IMR-90 (cell line): Measurements from ENCODE around the gene GMPPB. TPM values are rescaled to one million over a fixed set of nuclear protein-coding genes. Genes with fewer than 3 reads are reported as not detected.
"Not testable (repeated sequence)": the region's sequence is repeated elsewhere in the genome, so short reads cannot be mapped to it uniquely, and the experiment has no call there.

Experiments
- ATAC-seq: fragments of 200-7000 bp; cut with Tn5 transposase; 2 replicates; pipeline ENCODE4 v1.9.1; 2020; ENCODE audit warnings: low read depth, mild to moderate bottlenecking, moderate library complexity
- BruUV-seq: library from RNA; stranded (reverse); fragments of 400-500 nt; replicated peaks from 2 replicates; lab custom pipeline; 2021; lab: Mats Ljungman, UMichigan
- CTCF ChIA-PET: fragments of 300-600 bp; formaldehyde crosslinking; extraction: SDS; loops from one replicate; lab custom pipeline; 2021; ENCODE audit warnings: antibody characterized with exemption; lab: Yijun Ruan, JAX
- POLR2A ChIA-PET: fragments of 300-600 bp; sonication (Branson Sonifier 250); formaldehyde crosslinking; loops from one replicate; lab custom pipeline; 2022; ENCODE audit warnings: antibody characterized with exemption; ENCODE audit not compliant: unreplicated experiment; lab: Charles Lee
- DNase-seq: peaks from one replicate; pipeline ENCODE4 v3.0.0; 2013
- H2AFZ ChIP-seq: replicated peaks from 2 replicates; pipeline ENCODE3; 2013; ENCODE audit warnings: low read length, mild to moderate bottlenecking; ENCODE audit not compliant: poor library complexity
- H2AK5ac ChIP-seq: 2 replicates; pipeline ENCODE4 v1.6.1; 2013; ENCODE audit warnings: low read depth, low read length, inconsistent platforms
- H2AK9ac ChIP-seq: replicated peaks from 2 replicates; pipeline ENCODE3; 2013; ENCODE audit warnings: mild to moderate bottlenecking, low read depth, low read length, moderate library complexity; ENCODE audit not compliant: poor library complexity
- H2BK120ac ChIP-seq: 2 replicates; pipeline ENCODE4 v1.6.1; 2013; ENCODE audit warnings: low read depth, low read length, inconsistent platforms
- H2BK15ac ChIP-seq: 3 replicates; pipeline ENCODE4 v1.6.1; 2013; ENCODE audit warnings: low read depth, low read length, inconsistent platforms
- H2BK20ac ChIP-seq: 2 replicates; pipeline ENCODE4 v1.6.1; 2013; ENCODE audit warnings: low read depth, mild to moderate bottlenecking, inconsistent platforms, low read length, moderate library complexity
- H2BK5ac ChIP-seq: 2 replicates; pipeline ENCODE4 v1.6.1; 2013; ENCODE audit warnings: mild to moderate bottlenecking, low read depth, low read length, inconsistent platforms; ENCODE audit not compliant: poor library complexity, severe bottlenecking
- H3K14ac ChIP-seq: replicated peaks from 2 replicates; pipeline ENCODE4 v1.6.1; 2013; ENCODE audit warnings: low read depth, low read length, inconsistent platforms
- H3K18ac ChIP-seq: 2 replicates; pipeline ENCODE4 v1.6.1; 2013; ENCODE audit warnings: low read depth, low read length, control low read depth
- H3K23ac ChIP-seq: 2 replicates; pipeline ENCODE4 v1.6.1; 2013; ENCODE audit warnings: low read depth, low read length, inconsistent platforms
- H3K27ac ChIP-seq: 2 replicates; pipeline ENCODE4 v1.5.1; 2013; ENCODE audit warnings: mild to moderate bottlenecking, control low read depth, low read length; ENCODE audit not compliant: insufficient read depth
- H3K27me3 ChIP-seq: 2 replicates; pipeline ENCODE4 v1.6.1; 2013; ENCODE audit warnings: low read length; ENCODE audit not compliant: control insufficient read depth, insufficient read depth
- H3K36me3 ChIP-seq: 2 replicates; pipeline ENCODE4 v1.6.1; 2013; ENCODE audit warnings: low read length, mixed read lengths; ENCODE audit not compliant: control insufficient read depth, insufficient read depth
- H3K4ac ChIP-seq: 2 replicates; pipeline ENCODE4 v1.6.1; 2013; ENCODE audit warnings: low read depth, low read length, inconsistent platforms
- H3K4me1 ChIP-seq: 2 replicates; pipeline ENCODE4 v1.6.1; 2013; ENCODE audit warnings: low read length, mixed read lengths; ENCODE audit not compliant: control insufficient read depth, insufficient read depth
- H3K4me2 ChIP-seq: 2 replicates; pipeline ENCODE4 v1.6.1; 2013; ENCODE audit warnings: low read depth, mild to moderate bottlenecking, control low read depth, low read length, moderate library complexity
- H3K4me3 ChIP-seq: 2 replicates; pipeline ENCODE4 v1.5.1; 2013; ENCODE audit warnings: low read depth, mild to moderate bottlenecking, control low read depth, low read length, moderate library complexity; ENCODE audit not compliant: insufficient read depth
- H3K56ac ChIP-seq: 2 replicates; pipeline ENCODE4 v1.6.1; 2013; ENCODE audit warnings: low read length, inconsistent platforms; ENCODE audit not compliant: insufficient read depth; ENCODE audit errors: extremely low read depth
- H3K79me1 ChIP-seq, 2 experiments: 2 replicates each; pipeline ENCODE4 v1.6.1; 2013; ENCODE audit warnings: low read length in 2 of 2, inconsistent platforms in 1 of 2, low read depth in 1 of 2
- H3K9ac ChIP-seq: 2 replicates; pipeline ENCODE4 v1.6.1; 2013; ENCODE audit warnings: low read depth, low read length, control low read depth
- H3K9me1 ChIP-seq: 2 replicates; pipeline ENCODE4 v1.6.1; 2013; ENCODE audit warnings: low read length, inconsistent platforms; ENCODE audit not compliant: insufficient read depth
- H3K9me3 ChIP-seq: 2 replicates; pipeline ENCODE4 v1.6.1; 2013; ENCODE audit warnings: low read length; ENCODE audit not compliant: control insufficient read depth, insufficient read depth
- H4K20me1 ChIP-seq: 2 replicates; pipeline ENCODE4 v1.6.1; 2013; ENCODE audit warnings: low read length, inconsistent platforms; ENCODE audit not compliant: insufficient read depth
- H4K5ac ChIP-seq: 2 replicates; pipeline ENCODE4 v1.6.1; 2013; ENCODE audit warnings: mild to moderate bottlenecking, low read depth, low read length, control low read depth
- H4K8ac ChIP-seq, 2 experiments: 2 replicates each; pipeline ENCODE4 v1.6.1; 2013; ENCODE audit warnings: low read depth in 2 of 2, low read length in 2 of 2, control low read depth in 1 of 2, inconsistent platforms in 1 of 2
- H4K91ac ChIP-seq: 2 replicates; pipeline ENCODE4 v1.6.1; 2013; ENCODE audit warnings: low read depth, low read length, inconsistent platforms; ENCODE audit not compliant: insufficient read depth
- WGBS, 2 experiments: methylation state at CpG; one replicate each; pipeline versions ENCODE4 v1.1.5 to v1.1.7; 2013; ENCODE audit warnings: missing lambda C conversion rate in 2 of 2; ENCODE audit not compliant: insufficient read length in 1 of 2; ENCODE audit errors: extremely low coverage in 2 of 2; 5-methylcytosine and 5-hydroxymethylcytosine counted together
- dilution Hi-C: fragments of 300-500 bp; cut with HindIII; formaldehyde crosslinking; loops from one replicate; pipeline ENCODE4 v1.14.3; 2018; ENCODE audit warnings: low sequenced_read_pairs; ENCODE audit not compliant: unreplicated experiment
- in situ Hi-C: fragments of 300-500 bp; cut with MboI; formaldehyde crosslinking; loops from 3 replicates; pipeline ENCODE4 v1.14.3; 2019; ENCODE audit warnings: low sequenced_read_pairs, inconsistent platforms, mixed read lengths
- intact Hi-C: fragments of 100-400 bp; cut with micrococcal nuclease; formaldehyde crosslinking; loops from 2 replicates; pipeline ENCODE4 v1.10.0; 2022
- polyA plus RNA-seq, 3 experiments: library from polyadenylated mRNA; depleted of rRNA; stranded (reverse); fragments of >200 nt; gene quantifications; 2 replicates each; pipeline ENCODE4 v1.2.3, GENCODE V29; 2012; ENCODE audit warnings: low replicate concordance in 1 of 3
- total RNA-seq: library from RNA; depleted of rRNA; stranded (reverse); fragments of >200 nt; gene quantifications from 2 replicates; pipeline ENCODE4 v1.2.3, GENCODE V29; 2012

Gene GMPPB
- total and polyA plus RNA-seq, 2 of the 4 experiments (the other 2 are of a cell fraction), result 27.9 to 37.3 TPM

DNA sequence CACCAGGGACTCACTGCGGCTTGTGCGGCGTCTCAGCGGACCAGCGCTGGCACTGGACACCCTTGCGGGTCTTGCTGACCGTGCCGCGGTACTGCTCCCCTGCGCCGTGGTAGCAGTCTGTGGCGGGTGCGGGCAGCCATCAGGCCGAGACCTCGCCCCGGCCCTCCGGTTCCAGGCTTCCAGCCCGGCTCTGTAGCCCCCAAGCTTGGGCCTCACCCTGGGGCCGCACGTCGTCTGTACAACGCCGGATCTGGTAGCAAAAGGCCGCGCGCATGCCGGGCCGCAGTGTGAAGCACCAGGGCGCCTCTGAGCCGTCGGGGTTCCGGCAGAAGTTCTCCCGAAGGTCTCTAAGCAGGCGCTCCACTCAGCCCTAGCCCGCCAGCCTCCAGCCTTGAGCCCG is 37.9 kb downstream of the GMPPB start:
- H3K27ac ChIP-seq, H2BK5ac ChIP-seq, POLR2A ChIA-PET, H4K20me1 ChIP-seq, H3K23ac ChIP-seq, H2BK15ac ChIP-seq, dilution Hi-C loops, H4K5ac ChIP-seq, H3K18ac ChIP-seq, H4K91ac ChIP-seq, ATAC-seq, H3K4me3 ChIP-seq, H3K4me1 ChIP-seq, H2AK5ac ChIP-seq, H2BK20ac ChIP-seq, H3K14ac ChIP-seq, H3K4me2 ChIP-seq, H3K9me3 ChIP-seq, H2AK9ac ChIP-seq, H3K56ac ChIP-seq, intact Hi-C loops, CTCF ChIA-PET, BruUV-seq, in situ Hi-C loops, H2BK120ac ChIP-seq, H3K27me3 ChIP-seq, DNase-seq, H3K4ac ChIP-seq, H2AFZ ChIP-seq, H3K9me1 ChIP-seq, H3K9ac ChIP-seq, H4K8ac ChIP-seq: not testable (repeated sequence)
- peaks cover 31% of the 10 kb centered on the region for H3K36me3 ChIP-seq
- WGBS, 2 experiments, result 40% methylated on average over 2 of the region's 36 CpGs; no CpG with 5 or more reads in 1 of the 2 experiments
- peaks cover 0 to 15% of the 10 kb centered on the region in 2 experiments; a peak in 2 of 4 replicates for H3K79me1 ChIP-seq

- intact Hi-C loops, H3K9ac ChIP-seq, H3K27ac ChIP-seq, H3K14ac ChIP-seq, H2BK5ac ChIP-seq, H3K79me1 ChIP-seq, H2BK120ac ChIP-seq, H3K4ac ChIP-seq, CTCF ChIA-PET, dilution Hi-C loops, ATAC-seq, H3K23ac ChIP-seq, H3K56ac ChIP-seq, BruUV-seq, H3K18ac ChIP-seq, H3K4me1 ChIP-seq, H2AK9ac ChIP-seq, in situ Hi-C loops, H4K8ac ChIP-seq, POLR2A ChIA-PET, H2BK20ac ChIP-seq, H2AK5ac ChIP-seq, H2BK15ac ChIP-seq, DNase-seq, H3K9me1 ChIP-seq, H3K27me3 ChIP-seq, H4K91ac ChIP-seq, H3K4me2 ChIP-seq, H2AFZ ChIP-seq, H4K20me1 ChIP-seq, H3K9me3 ChIP-seq, H4K5ac ChIP-seq, H3K4me3 ChIP-seq: not testable (repeated sequence)
- peaks cover 39% of the 10 kb centered on the region for H3K36me3 ChIP-seq
- 80% methylated on average over 2 of the region's 10 CpGs; no CpG with 5 or more reads in 1 of the 2 experiments for WGBS, 2 experiments
Observed at GRCh38 chr3:49685103-49685502, 38.6 kb downstream of the GMPPB start.
